K562 (cell line): Measurements from ENCODE around the gene NAA10. TPM values are rescaled to one million over a fixed set of nuclear protein-coding genes. Genes with fewer than 3 reads are reported as not detected.

ENCODE experiments used
- HCFC1 ChIP-seq: IDR thresholded peaks from 2 replicates; pipeline ENCODE4 v1.6.1; 2012; ENCODE audit warnings: low read depth, low read length, improper control_type of control experiment
- MAZ ChIP-seq, 2 experiments: fragments of 450-650 bp in 1 of 2; sonication (generic) in 1 of 2; formaldehyde crosslinking; IDR thresholded peaks in 1 of 2; conservative IDR thresholded peaks in 1 of 2; 2 replicates each; pipeline versions ENCODE4 v1.4.0 to v1.5.0; 2020; ENCODE audit warnings: mild to moderate bottlenecking in 1 of 2, missing genetic modification reagents in 1 of 2
- PRPF4 ChIP-seq: fragments of 200-400 bp; formaldehyde crosslinking; IDR thresholded peaks from one replicate; pipeline ENCODE4 v1.6.1; 2017; ENCODE audit warnings: low read length, low read depth, mild to moderate bottlenecking; ENCODE audit not compliant: insufficient read depth, poor library complexity, severe bottlenecking
- RAD21 ChIP-seq, 2 experiments: fragments of 250-450 bp in 1 of 2; fragments of 450-650 bp in 1 of 2; sonication (Bioruptor Pico) in 1 of 2; formaldehyde crosslinking in 1 of 2; IDR thresholded peaks in 1 of 2; conservative IDR thresholded peaks in 1 of 2; 2 replicates each; pipeline versions ENCODE4 v1.4.0 to v1.8.0; 2020 to 2022; ENCODE audit warnings: mild to moderate bottlenecking in 2 of 2, moderate library complexity in 1 of 2
- RBBP5 ChIP-seq: fragments of 200-600 bp; sonication (generic); IDR thresholded peaks from 2 replicates; pipeline ENCODE4 v1.6.1; 2012; ENCODE audit warnings: borderline replicate concordance, mild to moderate bottlenecking, low read length, control low read depth, inconsistent platforms; ENCODE audit not compliant: insufficient read depth, poor library complexity, severe bottlenecking
- ZNF121 ChIP-seq: sonication (generic); formaldehyde crosslinking; conservative IDR thresholded peaks from 2 replicates; pipeline ENCODE4 v1.8.0; 2022; ENCODE audit warnings: missing genetic modification reagents
- polyA plus RNA-seq, 8 experiments: library from polyadenylated mRNA; depleted of rRNA in 4 of 8; stranded (reverse) in 5 of 8; unstranded in 3 of 8; fragments of >200 nt; fragmentation: Nextera tagmentation in 2 of 8; fragmentation: Illumina TruSeq in 1 of 8; extraction: Ambion mirVana in 2 of 8; extraction: Trizol in 1 of 8; gene quantifications; 2 replicates each; pipeline versions ENCODE4 v1.2.1 to v1.2.3, GENCODE V29; 2011 to 2014; ENCODE audit warnings: inconsistent platforms in 1 of 8, missing spikeins in 1 of 8
- total RNA-seq, 7 experiments: library from RNA; depleted of rRNA in 6 of 7; stranded (reverse); fragments of >200 nt in 6 of 7; fragmentation: Illumina TruSeq in 2 of 7; extraction: Trizol in 2 of 7; gene quantifications; 2 replicates each; pipeline versions ENCODE4 v1.2.1 to v1.2.3, GENCODE V29; 2011 to 2021; ENCODE audit warnings: low replicate concordance in 1 of 7
- TF ChIP-seq, protein P1 (sequence below): fragments of 200-400 bp; formaldehyde crosslinking; IDR thresholded peaks from 2 replicates; pipeline ENCODE4 v1.6.1; 2017; ENCODE audit warnings: mild to moderate bottlenecking, low read depth, low read length, moderate library complexity
- TF ChIP-seq, protein P2 (sequence below): fragments of 250-450 bp; sonication (Bioruptor Pico); IDR thresholded peaks from 2 replicates; pipeline ENCODE4 v1.5.0; 2020; ENCODE audit warnings: mild to moderate bottlenecking, borderline replicate concordance
- TF ChIP-seq, protein P3 (sequence below): fragments of 450-650 bp; IDR thresholded peaks from 2 replicates; pipeline ENCODE4 v1.6.1; 2018; ENCODE audit not compliant: partially characterized antibody
- TF ChIP-seq, protein P4 (sequence below): fragments of 250-450 bp; sonication (Bioruptor Pico); IDR thresholded peaks from 2 replicates; pipeline ENCODE4 v1.4.0; 2020; ENCODE audit warnings: mild to moderate bottlenecking
- TF ChIP-seq, protein P5 (sequence below), 3 experiments: fragments of 200-800 bp in 1 of 3; fragments of 250-450 bp in 1 of 3; fragments of 450-650 bp in 1 of 3; sonication (Bioruptor Pico) in 1 of 3; sonication (Bioruptor generic) in 1 of 3; formaldehyde crosslinking in 1 of 3; IDR thresholded peaks; 2 replicates each; pipeline versions ENCODE4 v1.6.1 to v1.8.0; 2016 to 2022; ENCODE audit warnings: mild to moderate bottlenecking in 2 of 3, missing genetic modification characterization in 2 of 3, missing compliant biosample characterization in 1 of 3, moderate library complexity in 1 of 3

Gene NAA10
- total and polyA plus RNA-seq, 9 of the 15 experiments (the other 6 are each of a cell fraction or from before 2014, with no cell fraction given) = 11.1 to 250 (median 134) TPM

DNA sequence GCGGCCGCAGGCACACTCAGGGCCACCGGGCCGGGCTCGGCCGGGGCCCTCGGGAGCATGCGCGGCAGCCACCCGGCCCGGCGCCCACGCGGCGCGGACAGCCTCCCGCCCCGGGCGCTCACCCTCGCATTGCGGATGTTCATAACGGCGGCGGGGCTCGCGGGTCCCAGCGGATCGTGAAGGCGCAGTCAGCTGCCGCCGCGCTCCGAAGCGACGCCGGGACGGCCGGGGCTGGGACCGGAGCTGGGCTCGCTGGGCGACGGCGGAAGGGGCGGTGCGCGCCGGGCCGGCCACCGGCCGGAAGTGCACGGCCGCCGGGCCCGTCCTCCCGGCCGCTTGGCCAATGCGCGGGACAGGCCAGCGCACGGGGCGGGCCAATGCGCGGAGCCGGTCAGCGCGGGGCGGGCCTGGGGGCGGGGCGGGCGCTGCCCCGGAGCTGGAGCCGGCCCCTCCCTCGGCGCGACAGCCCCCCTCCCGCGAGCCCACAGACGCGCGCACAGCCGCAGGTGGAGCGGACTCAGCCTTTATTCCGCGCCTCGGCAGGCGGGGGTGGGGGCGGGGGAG is at the start of gene NAA10 (continued):
- TF ChIP-seq, protein P1, sequence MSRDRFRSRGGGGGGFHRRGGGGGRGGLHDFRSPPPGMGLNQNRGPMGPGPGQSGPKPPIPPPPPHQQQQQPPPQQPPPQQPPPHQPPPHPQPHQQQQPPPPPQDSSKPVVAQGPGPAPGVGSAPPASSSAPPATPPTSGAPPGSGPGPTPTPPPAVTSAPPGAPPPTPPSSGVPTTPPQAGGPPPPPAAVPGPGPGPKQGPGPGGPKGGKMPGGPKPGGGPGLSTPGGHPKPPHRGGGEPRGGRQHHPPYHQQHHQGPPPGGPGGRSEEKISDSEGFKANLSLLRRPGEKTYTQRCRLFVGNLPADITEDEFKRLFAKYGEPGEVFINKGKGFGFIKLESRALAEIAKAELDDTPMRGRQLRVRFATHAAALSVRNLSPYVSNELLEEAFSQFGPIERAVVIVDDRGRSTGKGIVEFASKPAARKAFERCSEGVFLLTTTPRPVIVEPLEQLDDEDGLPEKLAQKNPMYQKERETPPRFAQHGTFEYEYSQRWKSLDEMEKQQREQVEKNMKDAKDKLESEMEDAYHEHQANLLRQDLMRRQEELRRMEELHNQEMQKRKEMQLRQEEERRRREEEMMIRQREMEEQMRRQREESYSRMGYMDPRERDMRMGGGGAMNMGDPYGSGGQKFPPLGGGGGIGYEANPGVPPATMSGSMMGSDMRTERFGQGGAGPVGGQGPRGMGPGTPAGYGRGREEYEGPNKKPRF = no peak
- TF ChIP-seq, protein P2, sequence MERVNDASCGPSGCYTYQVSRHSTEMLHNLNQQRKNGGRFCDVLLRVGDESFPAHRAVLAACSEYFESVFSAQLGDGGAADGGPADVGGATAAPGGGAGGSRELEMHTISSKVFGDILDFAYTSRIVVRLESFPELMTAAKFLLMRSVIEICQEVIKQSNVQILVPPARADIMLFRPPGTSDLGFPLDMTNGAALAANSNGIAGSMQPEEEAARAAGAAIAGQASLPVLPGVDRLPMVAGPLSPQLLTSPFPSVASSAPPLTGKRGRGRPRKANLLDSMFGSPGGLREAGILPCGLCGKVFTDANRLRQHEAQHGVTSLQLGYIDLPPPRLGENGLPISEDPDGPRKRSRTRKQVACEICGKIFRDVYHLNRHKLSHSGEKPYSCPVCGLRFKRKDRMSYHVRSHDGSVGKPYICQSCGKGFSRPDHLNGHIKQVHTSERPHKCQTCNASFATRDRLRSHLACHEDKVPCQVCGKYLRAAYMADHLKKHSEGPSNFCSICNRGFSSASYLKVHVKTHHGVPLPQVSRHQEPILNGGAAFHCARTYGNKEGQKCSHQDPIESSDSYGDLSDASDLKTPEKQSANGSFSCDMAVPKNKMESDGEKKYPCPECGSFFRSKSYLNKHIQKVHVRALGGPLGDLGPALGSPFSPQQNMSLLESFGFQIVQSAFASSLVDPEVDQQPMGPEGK = no peak
- TF ChIP-seq, protein P3, sequence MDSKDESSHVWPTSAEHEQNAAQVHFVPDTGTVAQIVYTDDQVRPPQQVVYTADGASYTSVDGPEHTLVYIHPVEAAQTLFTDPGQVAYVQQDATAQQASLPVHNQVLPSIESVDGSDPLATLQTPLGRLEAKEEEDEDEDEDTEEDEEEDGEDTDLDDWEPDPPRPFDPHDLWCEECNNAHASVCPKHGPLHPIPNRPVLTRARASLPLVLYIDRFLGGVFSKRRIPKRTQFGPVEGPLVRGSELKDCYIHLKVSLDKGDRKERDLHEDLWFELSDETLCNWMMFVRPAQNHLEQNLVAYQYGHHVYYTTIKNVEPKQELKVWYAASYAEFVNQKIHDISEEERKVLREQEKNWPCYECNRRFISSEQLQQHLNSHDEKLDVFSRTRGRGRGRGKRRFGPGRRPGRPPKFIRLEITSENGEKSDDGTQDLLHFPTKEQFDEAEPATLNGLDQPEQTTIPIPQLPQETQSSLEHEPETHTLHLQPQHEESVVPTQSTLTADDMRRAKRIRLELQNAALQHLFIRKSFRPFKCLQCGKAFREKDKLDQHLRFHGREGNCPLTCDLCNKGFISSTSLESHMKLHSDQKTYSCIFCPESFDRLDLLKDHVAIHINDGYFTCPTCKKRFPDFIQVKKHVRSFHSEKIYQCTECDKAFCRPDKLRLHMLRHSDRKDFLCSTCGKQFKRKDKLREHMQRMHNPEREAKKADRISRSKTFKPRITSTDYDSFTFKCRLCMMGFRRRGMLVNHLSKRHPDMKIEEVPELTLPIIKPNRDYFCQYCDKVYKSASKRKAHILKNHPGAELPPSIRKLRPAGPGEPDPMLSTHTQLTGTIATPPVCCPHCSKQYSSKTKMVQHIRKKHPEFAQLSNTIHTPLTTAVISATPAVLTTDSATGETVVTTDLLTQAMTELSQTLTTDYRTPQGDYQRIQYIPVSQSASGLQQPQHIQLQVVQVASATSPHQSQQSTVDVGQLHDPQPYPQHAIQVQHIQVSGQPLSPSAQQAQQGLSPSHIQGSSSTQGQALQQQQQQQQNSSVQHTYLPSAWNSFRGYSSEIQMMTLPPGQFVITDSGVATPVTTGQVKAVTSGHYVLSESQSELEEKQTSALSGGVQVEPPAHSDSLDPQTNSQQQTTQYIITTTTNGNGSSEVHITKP = no peak
- no peak for TF ChIP-seq MAZ (CRISPR knock-in tag; conservative IDR thresholded peaks at IDR 0.05 in 1 of 2, IDR thresholded peaks at IDR 0.05 in 1 of 2)
- no peak for TF ChIP-seq ZNF121
- peak in 1 of 2 experiments; percentile 3; a peak in 1 of 4 replicates for TF ChIP-seq RAD21 (CRISPR knock-in tag; conservative IDR thresholded peaks at IDR 0.05 in 1 of 2, IDR thresholded peaks at IDR 0.05 in 1 of 2)
- no peak for TF ChIP-seq PRPF4
- TF ChIP-seq HCFC1 = 0 out of 2 replicates have a peak, but pooled peaks have one; percentile 40
- TF ChIP-seq, protein P4, sequence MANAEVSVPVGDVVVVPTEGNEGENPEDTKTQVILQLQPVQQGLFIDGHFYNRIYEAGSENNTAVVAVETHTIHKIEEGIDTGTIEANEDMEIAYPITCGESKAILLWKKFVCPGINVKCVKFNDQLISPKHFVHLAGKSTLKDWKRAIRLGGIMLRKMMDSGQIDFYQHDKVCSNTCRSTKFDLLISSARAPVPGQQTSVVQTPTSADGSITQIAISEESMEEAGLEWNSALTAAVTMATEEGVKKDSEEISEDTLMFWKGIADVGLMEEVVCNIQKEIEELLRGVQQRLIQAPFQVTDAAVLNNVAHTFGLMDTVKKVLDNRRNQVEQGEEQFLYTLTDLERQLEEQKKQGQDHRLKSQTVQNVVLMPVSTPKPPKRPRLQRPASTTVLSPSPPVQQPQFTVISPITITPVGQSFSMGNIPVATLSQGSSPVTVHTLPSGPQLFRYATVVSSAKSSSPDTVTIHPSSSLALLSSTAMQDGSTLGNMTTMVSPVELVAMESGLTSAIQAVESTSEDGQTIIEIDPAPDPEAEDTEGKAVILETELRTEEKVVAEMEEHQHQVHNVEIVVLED (CRISPR knock-in tag) = no peak
- TF ChIP-seq RBBP5 = peak; percentile 66
- TF ChIP-seq, protein P5, sequence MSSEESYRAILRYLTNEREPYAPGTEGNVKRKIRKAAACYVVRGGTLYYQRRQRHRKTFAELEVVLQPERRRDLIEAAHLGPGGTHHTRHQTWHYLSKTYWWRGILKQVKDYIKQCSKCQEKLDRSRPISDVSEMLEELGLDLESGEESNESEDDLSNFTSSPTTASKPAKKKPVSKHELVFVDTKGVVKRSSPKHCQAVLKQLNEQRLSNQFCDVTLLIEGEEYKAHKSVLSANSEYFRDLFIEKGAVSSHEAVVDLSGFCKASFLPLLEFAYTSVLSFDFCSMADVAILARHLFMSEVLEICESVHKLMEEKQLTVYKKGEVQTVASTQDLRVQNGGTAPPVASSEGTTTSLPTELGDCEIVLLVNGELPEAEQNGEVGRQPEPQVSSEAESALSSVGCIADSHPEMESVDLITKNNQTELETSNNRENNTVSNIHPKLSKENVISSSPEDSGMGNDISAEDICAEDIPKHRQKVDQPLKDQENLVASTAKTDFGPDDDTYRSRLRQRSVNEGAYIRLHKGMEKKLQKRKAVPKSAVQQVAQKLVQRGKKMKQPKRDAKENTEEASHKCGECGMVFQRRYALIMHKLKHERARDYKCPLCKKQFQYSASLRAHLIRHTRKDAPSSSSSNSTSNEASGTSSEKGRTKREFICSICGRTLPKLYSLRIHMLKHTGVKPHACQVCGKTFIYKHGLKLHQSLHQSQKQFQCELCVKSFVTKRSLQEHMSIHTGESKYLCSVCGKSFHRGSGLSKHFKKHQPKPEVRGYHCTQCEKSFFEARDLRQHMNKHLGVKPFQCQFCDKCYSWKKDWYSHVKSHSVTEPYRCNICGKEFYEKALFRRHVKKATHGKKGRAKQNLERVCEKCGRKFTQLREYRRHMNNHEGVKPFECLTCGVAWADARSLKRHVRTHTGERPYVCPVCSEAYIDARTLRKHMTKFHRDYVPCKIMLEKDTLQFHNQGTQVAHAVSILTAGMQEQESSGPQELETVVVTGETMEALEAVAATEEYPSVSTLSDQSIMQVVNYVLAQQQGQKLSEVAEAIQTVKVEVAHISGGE (CRISPR knock-in tag; IDR thresholded peaks at IDR 0.05) = peak in 1 of 3 experiments; percentile 80; a peak in 2 of 6 replicates
